HG03025 (cell line): ENCODE measurements around the gene CELA3A.

Source experiments
- ATAC-seq: cut with Tn5 transposase; IDR thresholded peaks from one replicate; pipeline ENCODE4 v1.9.1; 2021; ENCODE audit warnings: mild to moderate bottlenecking, moderate library complexity; ENCODE audit not compliant: unreplicated experiment, low FRiP score

The CELA3A gene

GRCh38 chr1:22045604-22046228 lies 44.3 kb downstream of the CELA3A start:
- no peak for ATAC-seq

- no peak for ATAC-seq
Observed at GRCh38 chr1:22048351-22049192, 47.1 kb downstream of the CELA3A start.

GRCh38 chr1:22050330-22050729 lies 48.9 kb downstream of the CELA3A start:
- no peak for ATAC-seq

- no peak for ATAC-seq
Observed at GRCh38 chr1:22051607-22052114, 50.2 kb downstream of the CELA3A start.

- peak; percentile 71 for ATAC-seq
Observed at GRCh38 chr1:22052115-22053016, 50.9 kb downstream of the CELA3A start, which contains the start of gene CDC42. Gene CDC42, plus strand, starts transcription at chr1:22052709. Its CDS starts 25,770 bp downstream, at chr1:22078479.

GRCh38 chr1:22053017-22053860 lies 51.8 kb downstream of the CELA3A start:
- peak; percentile 29 for ATAC-seq

- ATAC-seq = no peak
Observed at GRCh38 chr1:22053861-22054770, 52.7 kb downstream of the CELA3A start.

GRCh38 chr1:22055463-22055862 lies 54.0 kb downstream of the CELA3A start:
- ATAC-seq = no peak

GRCh38 chr1:22056043-22056442 lies 54.6 kb downstream of the CELA3A start:
- no peak for ATAC-seq

GRCh38 chr1:22056936-22057335 lies 55.5 kb downstream of the CELA3A start:
- no peak for ATAC-seq

GRCh38 chr1:22057861-22058260 lies 56.4 kb downstream of the CELA3A start:
- ATAC-seq = no peak
